ENCODE data around the gene NBAS. TPM values are rescaled to one million over a fixed set of nuclear protein-coding genes. Genes with fewer than 3 reads are reported as not detected.

NBAS gene
- total RNA-seq, 1 experiment from 2014 or later: 32.5 TPM

DNA sequence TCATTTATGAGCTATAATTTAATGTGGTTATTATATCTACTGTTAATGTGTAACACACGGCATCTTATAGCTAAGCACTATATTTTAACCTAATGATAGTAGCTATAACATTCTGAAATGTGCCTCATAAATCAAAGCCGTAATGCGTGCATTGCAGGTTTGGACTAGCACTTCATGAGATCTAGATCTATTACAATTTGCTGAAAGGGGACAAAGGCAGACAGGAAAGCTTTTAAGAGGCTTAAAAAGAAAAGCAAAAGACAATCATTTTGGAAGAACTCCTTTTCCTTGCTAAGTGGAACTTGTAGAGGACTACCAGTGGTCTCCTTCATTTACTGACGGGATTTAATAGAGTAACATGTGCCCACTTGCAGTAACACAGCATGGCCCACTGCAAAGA lies 213.1 kb downstream of the NBAS start:
- H3K4me2 ChIP-seq (ENCODE audit: insufficient read depth, insufficient read length, low read length): no peak overlapping the region
- no peak overlapping the region for H3K4ac ChIP-seq (ENCODE audit: low read depth, low read length)
- no peak overlapping the region for H2BK15ac ChIP-seq (ENCODE audit: low read depth, low read length)
- H3K23ac ChIP-seq (ENCODE audit: insufficient read length, low read depth, low read length): no peak overlapping the region
- no peak overlapping the region for H2BK20ac ChIP-seq (ENCODE audit: low read depth, low read length, poor library complexity, severe bottlenecking)
- no peak overlapping the region for H4K8ac ChIP-seq (replicated peaks; ENCODE audit: insufficient read length, low read depth, low read length)
- Mint-ChIP-seq H3K4me3 (no peak overlapping the region), H3K27ac (no peak overlapping the region), H3K36me3 (ENCODE audit: insufficient read depth in 1 of 3, low read depth in 3 of 3) (peaks cover 17 to 21% (median 19%) of the 10 kb centered on the region in 3 experiments), H3K9me3 (peaks cover 0 to 9% of the 10 kb centered on the region in 2 experiments; a peak in 3 of 5 replicates), H3K27me3 (ENCODE audit: low read depth) (no peaks in the 10 kb centered on the region), H3K4me1 (no peaks in the 10 kb centered on the region)
- no peak overlapping the region for H3T11ph ChIP-seq (ENCODE audit: low read length)
- H4K91ac ChIP-seq (ENCODE audit: insufficient read length, low read depth, low read length): no peak overlapping the region
- H4K5ac ChIP-seq (ENCODE audit: insufficient read length, low read depth, low read length): no peak overlapping the region
- no peaks in the 10 kb centered on the region for H3K9me3 ChIP-seq (ENCODE audit: control insufficient read depth, low read depth, low read length)
- no peaks in the 10 kb centered on the region for H3K79me1 ChIP-seq (ENCODE audit: insufficient read depth, low read depth, low read length, poor library complexity, severe bottlenecking)
- no CpG with 5 or more reads among the region's 4 CpGs for WGBS (ENCODE audit: extremely low coverage, insufficient read length, low lambda C conversion rate)
- no peak overlapping the region for H3K18ac ChIP-seq (ENCODE audit: insufficient read length, low read depth, low read length)
- no peak for TF ChIP-seq CTCF (conservative IDR thresholded peaks at IDR 0.05)
- H3K79me2 ChIP-seq (ENCODE audit: insufficient read depth, low read length): no peaks in the 10 kb centered on the region
- H3K9ac ChIP-seq (ENCODE audit: extremely low read depth, insufficient read length, low read length): no peak overlapping the region
- H4K20me1 ChIP-seq (ENCODE audit: control insufficient read depth, insufficient read depth, insufficient read length): no peaks in the 10 kb centered on the region
- no peak overlapping the region for H2BK5ac ChIP-seq (ENCODE audit: insufficient read length, low read length)
- H3K14ac ChIP-seq (ENCODE audit: insufficient read depth, low read length): no peak overlapping the region
- no peaks in the 10 kb centered on the region for H3K27me3 ChIP-seq (ENCODE audit: insufficient read depth, low read length)
- H3K56ac ChIP-seq (ENCODE audit: insufficient read length, low read depth, low read length): no peak overlapping the region
- H3K4me1 ChIP-seq (ENCODE audit: insufficient read depth, low read length): no peaks in the 10 kb centered on the region
- H3K27ac ChIP-seq (ENCODE audit: insufficient read length, low read depth, low read length): no peak overlapping the region
- DNase-seq: no peak
- no peak overlapping the region for H2BK12ac ChIP-seq (ENCODE audit: insufficient read length, low read depth, low read length)
- no peak overlapping the region for H2BK120ac ChIP-seq (ENCODE audit: low read depth, low read length, poor library complexity, severe bottlenecking)
- H3K23me2 ChIP-seq (ENCODE audit: insufficient read length, low read depth, low read length, poor library complexity, severe bottlenecking): no peaks in the 10 kb centered on the region
- no peak overlapping the region for H2AK5ac ChIP-seq (ENCODE audit: insufficient read length, low read length)
- no peak overlapping the region for H2AFZ ChIP-seq (ENCODE audit: low read length)
